Mesendoderm (in vitro differentiated cells): ENCODE results near the gene CDC40. TPM values are rescaled to one million over a fixed set of nuclear protein-coding genes. Genes with fewer than 3 reads are reported as not detected.

Source experiments
- DNase-seq: peaks from one replicate; pipeline ENCODE4 v3.0.0; 2013
- H2AK5ac ChIP-seq: 2 replicates; pipeline ENCODE4 v1.6.1; 2013; ENCODE audit warnings: low read length, inconsistent platforms
- H2BK120ac ChIP-seq: 2 replicates; pipeline ENCODE4 v1.6.1; 2013; ENCODE audit warnings: low read depth, mild to moderate bottlenecking, low read length, moderate library complexity, mixed read lengths
- H2BK15ac ChIP-seq: replicated peaks from 2 replicates; pipeline ENCODE4 v1.6.1; 2013; ENCODE audit warnings: low read depth, mild to moderate bottlenecking, moderate library complexity
- H2BK5ac ChIP-seq: 2 replicates; pipeline ENCODE4 v1.6.1; 2013; ENCODE audit warnings: low read length, inconsistent platforms
- H3K18ac ChIP-seq: 2 replicates; pipeline ENCODE4 v1.6.1; 2013; ENCODE audit warnings: mild to moderate bottlenecking, low read length, mixed read lengths
- H3K23ac ChIP-seq: one replicate; pipeline ENCODE4 v1.6.1; 2013; ENCODE audit warnings: low read length
- H3K27ac ChIP-seq: 2 replicates; pipeline ENCODE4 v1.5.1; 2013; ENCODE audit warnings: low read depth, mild to moderate bottlenecking, inconsistent platforms, low read length, moderate library complexity
- H3K27me3 ChIP-seq: 2 replicates; pipeline ENCODE4 v1.6.1; 2013; ENCODE audit warnings: low read length, control low read depth, mild to moderate bottlenecking, inconsistent platforms; ENCODE audit not compliant: insufficient read depth, poor library complexity
- H3K36me3 ChIP-seq: 2 replicates; pipeline ENCODE4 v1.6.1; 2013; ENCODE audit warnings: low read length, inconsistent platforms; ENCODE audit not compliant: control insufficient read depth, insufficient read depth
- H3K4ac ChIP-seq: one replicate; pipeline ENCODE4 v1.6.1; 2013; ENCODE audit warnings: low read depth, mild to moderate bottlenecking, low read length, moderate library complexity
- H3K4me1 ChIP-seq: 2 replicates; pipeline ENCODE4 v1.6.1; 2013; ENCODE audit warnings: low read depth, low read length, inconsistent platforms; ENCODE audit not compliant: control insufficient read depth
- H3K4me2 ChIP-seq: 2 replicates; pipeline ENCODE4 v1.6.1; 2013; ENCODE audit warnings: low read length
- H3K4me3 ChIP-seq: 2 replicates; pipeline ENCODE4 v1.5.1; 2013; ENCODE audit warnings: mild to moderate bottlenecking, low read length
- H3K56ac ChIP-seq: one replicate; pipeline ENCODE4 v1.6.1; 2013; ENCODE audit warnings: low read length
- H3K79me1 ChIP-seq: 2 replicates; pipeline ENCODE4 v1.6.1; 2013; ENCODE audit warnings: low read length, inconsistent platforms
- H3K79me2 ChIP-seq: 2 replicates; pipeline ENCODE4 v1.6.1; 2013; ENCODE audit warnings: mild to moderate bottlenecking, low read length; ENCODE audit not compliant: control insufficient read depth, insufficient read depth
- H3K9ac ChIP-seq: 2 replicates; pipeline ENCODE4 v1.6.1; 2013; ENCODE audit warnings: low read length, inconsistent platforms
- H4K5ac ChIP-seq: one replicate; pipeline ENCODE4 v1.6.1; 2013; ENCODE audit warnings: low read length
- H4K8ac ChIP-seq: one replicate; pipeline ENCODE4 v1.6.1; 2013; ENCODE audit warnings: low read depth, mild to moderate bottlenecking, control low read depth, low read length, moderate library complexity
- WGBS: extraction: QIAGEN DNeasy Blood & Tissue Kit; methylation state at CpG from one replicate; pipeline ENCODE4 v1.1.7; 2013; ENCODE audit warnings: low lambda C conversion rate, missing lambda C conversion rate; ENCODE audit not compliant: insufficient coverage; ENCODE audit errors: extremely low coverage; 5-methylcytosine and 5-hydroxymethylcytosine counted together
- polyA plus RNA-seq, 2 experiments: library from polyadenylated mRNA; stranded (reverse); fragments of 200-250 nt; gene quantifications; one replicate each; pipeline ENCODE4 v1.2.3, GENCODE V29; 2013

Gene CDC40
- polyA plus RNA-seq (2013, experiment 1 of 2), result 23.4 TPM
- 24.3 TPM for polyA plus RNA-seq (2013, experiment 2 of 2)

DNA sequence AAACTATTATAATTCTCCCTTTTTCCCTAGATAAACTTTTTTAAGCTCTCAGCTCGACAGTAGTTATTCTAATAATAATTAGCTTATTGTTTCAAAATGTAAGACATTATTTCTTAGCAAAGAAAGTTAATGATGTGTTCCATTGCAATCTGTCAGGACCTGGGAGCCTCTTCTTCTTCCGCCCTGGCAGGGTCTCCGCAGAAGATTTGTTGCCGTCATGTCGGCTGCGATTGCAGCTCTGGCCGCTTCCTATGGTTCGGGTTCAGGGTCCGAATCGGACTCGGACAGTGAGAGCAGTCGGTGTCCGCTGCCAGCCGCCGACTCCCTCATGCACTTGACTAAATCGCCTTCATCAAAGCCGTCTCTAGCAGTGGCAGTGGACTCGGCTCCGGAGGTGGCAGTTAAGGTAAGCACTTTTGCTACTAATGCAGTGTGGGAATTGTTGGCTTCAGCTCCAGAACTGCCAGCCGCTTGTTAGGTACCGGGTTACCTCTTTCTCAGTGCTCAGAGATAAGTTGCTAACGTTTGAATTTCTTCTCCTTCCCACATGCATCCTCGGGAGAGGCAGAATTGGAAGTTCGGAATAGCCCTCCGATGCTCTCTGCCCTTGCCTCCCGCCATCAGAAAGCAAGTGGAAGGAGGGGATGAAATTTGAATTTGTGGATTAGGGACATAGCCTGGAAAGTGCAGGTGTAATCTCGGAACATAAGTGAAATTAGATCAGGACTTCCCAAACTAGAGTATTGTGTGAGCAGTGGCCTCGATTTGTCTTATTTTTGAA lies at the start of gene CDC40:
CDC40 (plus strand) TSS at position 200 of the 781 bp plus-strand sequence; CDS start at position 218, 18 bp downstream.
- Histone ChIP-seq H3K23ac (peak within 1 kb of the TSS; percentile 11), H3K18ac (peak within 1 kb of the TSS; percentile 15), H2AK5ac (no peak within 1 kb of the TSS), H2BK5ac (peak within 1 kb of the TSS; percentile 69), H3K4ac (no peak within 1 kb of the TSS), H3K9ac (peak within 1 kb of the TSS; percentile 94), H3K36me3 (no peaks in the 10 kb centered on the region), H3K56ac (peak within 1 kb of the TSS; percentile 94), H3K79me1 (peaks cover 13% of the 10 kb centered on the region), H4K8ac (no peak within 1 kb of the TSS), H3K79me2 (peaks cover 33% of the 10 kb centered on the region), H3K4me2 (peak within 1 kb of the TSS; percentile 34), H2BK120ac (no peak within 1 kb of the TSS), H3K4me3 (peak within 1 kb of the TSS; percentile 95), H2BK15ac (no peak within 1 kb of the TSS), H4K5ac (no peak within 1 kb of the TSS), H3K4me1 (no peaks in the 10 kb centered on the region), H3K27ac (peak within 1 kb of the TSS; percentile 89), H3K27me3 (no peaks in the 10 kb centered on the region)
- WGBS, result no CpG with 5 or more reads among the region's 28 CpGs
- DNase-seq, result no peak

DNA sequence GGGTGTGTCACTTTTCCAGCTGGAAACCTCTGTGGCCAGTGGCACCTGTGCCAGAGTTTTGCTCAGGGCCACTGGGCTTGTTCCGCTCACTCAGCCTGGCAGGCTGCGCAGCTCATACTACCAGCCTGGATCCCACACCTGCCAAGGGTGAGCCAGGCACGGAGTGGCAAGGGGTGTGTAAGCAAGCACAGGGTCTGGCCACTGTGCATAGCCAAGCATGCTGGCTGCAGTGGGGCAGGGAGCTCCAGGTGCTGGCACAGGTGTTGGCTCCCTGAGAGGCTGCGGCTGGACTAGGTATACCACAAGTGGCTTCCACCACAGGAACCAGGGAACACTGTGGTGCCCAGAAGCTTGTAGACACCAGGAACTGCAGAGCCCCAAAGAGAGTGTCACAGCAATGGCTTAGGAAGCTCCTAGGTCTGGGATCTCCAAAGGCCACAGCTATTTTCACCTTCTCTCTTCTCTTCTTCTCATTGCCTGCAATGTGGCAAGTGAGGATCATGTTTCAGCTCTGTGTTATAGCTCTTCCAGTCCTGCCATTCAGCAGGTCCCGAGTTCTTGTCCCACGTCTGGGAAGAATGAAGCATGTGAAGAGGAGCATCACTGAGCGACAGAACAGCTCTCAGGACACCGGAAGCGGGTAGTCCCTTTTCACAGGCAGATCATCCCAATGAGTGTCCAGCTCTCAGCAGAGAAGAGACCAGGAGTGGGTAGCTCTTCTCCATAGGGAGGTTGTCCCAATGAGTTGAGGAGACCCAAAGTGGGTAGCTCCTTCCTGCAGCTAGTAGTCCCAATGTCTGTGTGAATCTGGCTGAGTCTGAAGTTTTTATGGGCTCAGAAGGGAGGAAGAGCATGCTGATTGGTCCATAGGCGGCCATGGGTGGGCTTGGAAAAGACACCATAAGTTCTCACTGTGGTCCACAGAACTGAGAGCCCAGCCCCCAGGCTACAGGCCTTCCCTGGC lies 42.0 kb upstream of the CDC40 start:
- no CpG with 5 or more reads among the region's 10 CpGs for WGBS
- no peaks in the 10 kb centered on the region for H3K79me2 ChIP-seq
- no peak overlapping the region for H3K18ac ChIP-seq
- H3K27ac ChIP-seq, result no peak overlapping the region
- no peak overlapping the region for H2AK5ac ChIP-seq
- no peak overlapping the region for H3K4me3 ChIP-seq
- H2BK15ac ChIP-seq, result no peak overlapping the region
- H4K5ac ChIP-seq, result no peak overlapping the region
- H4K8ac ChIP-seq, result no peak overlapping the region
- H3K79me1 ChIP-seq, result peaks cover 2% of the 10 kb centered on the region
- no peak overlapping the region for H3K4ac ChIP-seq
- no peak overlapping the region for H3K9ac ChIP-seq
- no peaks in the 10 kb centered on the region for H3K36me3 ChIP-seq
- H3K27me3 ChIP-seq, result no peaks in the 10 kb centered on the region
- no peak overlapping the region for H3K4me2 ChIP-seq
- no peak overlapping the region for H3K56ac ChIP-seq
- no peak overlapping the region for H3K23ac ChIP-seq
- no peaks in the 10 kb centered on the region for H3K4me1 ChIP-seq
- H2BK5ac ChIP-seq, result no peak overlapping the region
- peak; percentile 35 for DNase-seq
- H2BK120ac ChIP-seq, result no peak overlapping the region

- no peak overlapping the region for H3K56ac ChIP-seq
- no CpG with 5 or more reads among the region's 9 CpGs for WGBS
Measured at GRCh38 chr6:110139052-110139451, 41.2 kb upstream of the CDC40 start.

GRCh38 chr6:110140650-110141049 lies 39.6 kb upstream of the CDC40 start:
- no peaks in the 10 kb centered on the region for H3K79me2 ChIP-seq
- no peak overlapping the region for H3K23ac ChIP-seq
- H2BK5ac ChIP-seq, result no peak overlapping the region
- no peak overlapping the region for H3K4ac ChIP-seq
- WGBS, result no CpG with 5 or more reads among the region's 2 CpGs
- no peak overlapping the region for H4K5ac ChIP-seq
- no peak overlapping the region for H3K4me2 ChIP-seq
- H3K4me3 ChIP-seq, result no peak overlapping the region
- H4K8ac ChIP-seq, result no peak overlapping the region
- no peak overlapping the region for H2BK15ac ChIP-seq
- no peak overlapping the region for H3K9ac ChIP-seq
- H3K27ac ChIP-seq, result no peak overlapping the region
- H3K27me3 ChIP-seq, result no peaks in the 10 kb centered on the region
- H3K36me3 ChIP-seq, result no peaks in the 10 kb centered on the region
- no peak overlapping the region for H2AK5ac ChIP-seq
- peak; percentile 77 for DNase-seq
- peaks cover 2% of the 10 kb centered on the region for H3K79me1 ChIP-seq
- H2BK120ac ChIP-seq, result no peak overlapping the region
- no peak overlapping the region for H3K56ac ChIP-seq
- H3K4me1 ChIP-seq, result no peaks in the 10 kb centered on the region
- H3K18ac ChIP-seq, result no peak overlapping the region

More at GRCh38 chr6:110139052-110139451, 41.2 kb upstream of the CDC40 start:
- Histone ChIP-seq H4K5ac (no peak overlapping the region), H3K36me3 (no peaks in the 10 kb centered on the region), H2AK5ac (no peak overlapping the region), H3K4ac (no peak overlapping the region), H3K79me2 (no peaks in the 10 kb centered on the region), H3K23ac (no peak overlapping the region), H4K8ac (no peak overlapping the region), H2BK5ac (no peak overlapping the region), H2BK120ac (no peak overlapping the region), H3K79me1 (peaks cover 2% of the 10 kb centered on the region), H3K18ac (no peak overlapping the region), H3K27me3 (no peaks in the 10 kb centered on the region), H3K27ac (no peak overlapping the region), H3K4me1 (no peaks in the 10 kb centered on the region), H3K4me2 (no peak overlapping the region), H3K9ac (no peak overlapping the region), H2BK15ac (no peak overlapping the region), H3K4me3 (no peak overlapping the region)
- no peak for DNase-seq

GRCh38 chr6:110147870-110148269 lies 32.4 kb upstream of the CDC40 start:
- no peaks in the 10 kb centered on the region for H3K27me3 ChIP-seq
- H3K18ac ChIP-seq, result no peak overlapping the region
- DNase-seq, result no peak
- H3K56ac ChIP-seq, result no peak overlapping the region
- no peak overlapping the region for H3K4ac ChIP-seq
- no peak overlapping the region for H2BK15ac ChIP-seq
- H3K9ac ChIP-seq, result no peak overlapping the region
- H3K79me2 ChIP-seq, result no peaks in the 10 kb centered on the region
- H2BK120ac ChIP-seq, result no peak overlapping the region
- no CpG with 5 or more reads among the region's 3 CpGs for WGBS
- H3K79me1 ChIP-seq, result no peaks in the 10 kb centered on the region
- H2BK5ac ChIP-seq, result no peak overlapping the region
- H3K27ac ChIP-seq, result no peak overlapping the region
- no peaks in the 10 kb centered on the region for H3K36me3 ChIP-seq
- H2AK5ac ChIP-seq, result no peak overlapping the region
- H3K4me3 ChIP-seq, result no peak overlapping the region
- no peak overlapping the region for H4K8ac ChIP-seq
- no peak overlapping the region for H3K23ac ChIP-seq
- H3K4me1 ChIP-seq, result no peaks in the 10 kb centered on the region
- no peak overlapping the region for H4K5ac ChIP-seq
- H3K4me2 ChIP-seq, result no peak overlapping the region
